ENCODE measurements around the gene ZNF892. TPM values are rescaled to one million over a fixed set of nuclear protein-coding genes. Genes with fewer than 3 reads are reported as not detected.
A peak's percentile ranks its signal among the peaks of the same experiment; 100 is the strongest.

ZNF892 gene
- polyA plus RNA-seq, 1 donor (not counting 4 experiments of a cell fraction or from before 2014, with no cell fraction given): 1.6 TPM

- peak overlapping the region; percentile 97 for H3K9ac ChIP-seq (ENCODE audit: control insufficient read depth, extremely low read depth, insufficient read depth, low read length)
- no peaks in the 10 kb centered on the region for H3K9me3 ChIP-seq (ENCODE audit: control insufficient read depth, low read depth, low read length)
- no peaks in the 10 kb centered on the region for H3K27me3 ChIP-seq (ENCODE audit: control insufficient read depth, extremely low read depth, insufficient read depth, low read length)
- no peak for TF ChIP-seq EZH2 (IDR thresholded peaks at IDR 0.05; ENCODE audit: low read length)
- TF ChIP-seq CTCF (optimal IDR thresholded peaks at IDR 0.05 in 1 of 3, IDR thresholded peaks at IDR 0.05 in 1 of 3, conservative IDR thresholded peaks at IDR 0.05 in 1 of 3; ENCODE audit: extremely low read depth in 1 of 3, insufficient read depth in 2 of 3, low read length in 3 of 3): no peak
- dilution Hi-C loops (cut with MboI; ENCODE audit: extremely low pct_ligation_motif_present, low sequenced_read_pairs): no loop called here
- H3K4me3 ChIP-seq (ENCODE audit: control insufficient read depth in 2 of 3, extremely low read depth in 1 of 3, insufficient read depth in 2 of 3, low read depth in 1 of 3, low read length in 3 of 3): peak overlapping the region; percentile 85 to 90 (median 87)
- H2AFZ ChIP-seq (ENCODE audit: control insufficient read depth, low read length): peak overlapping the region; percentile 100
- peaks cover 15% of the 10 kb centered on the region for H3K4me1 ChIP-seq (ENCODE audit: control insufficient read depth, extremely low read depth, insufficient read depth, low read length)
- H4K20me1 ChIP-seq (ENCODE audit: control insufficient read depth, extremely low read depth, insufficient read depth, low read length): no peaks in the 10 kb centered on the region
- H3K27ac ChIP-seq (ENCODE audit: control insufficient read depth, insufficient read depth, low read length): peak overlapping the region; percentile 96
- peak overlapping the region; percentile 87 for H3K4me2 ChIP-seq (ENCODE audit: control insufficient read depth, extremely low read depth, insufficient read depth, low read depth, low read length)
- FAIRE-seq (no peak), DNase-seq (ENCODE audit: low read depth, low spot score) (no peak)
- no peaks in the 10 kb centered on the region for H3K36me3 ChIP-seq (ENCODE audit: control insufficient read depth in 2 of 2, extremely low read depth in 1 of 2, insufficient read depth in 2 of 2, low read length in 2 of 2)
- no peaks in the 10 kb centered on the region for H3K9me1 ChIP-seq (ENCODE audit: control insufficient read depth, extremely low read depth, insufficient read depth, low read length)
- peaks cover 27% of the 10 kb centered on the region for H3K79me2 ChIP-seq (ENCODE audit: control insufficient read depth, insufficient read depth, low read length)
Observed at GRCh38 chr2:95166065-95166763, 41.1 kb upstream of the ZNF892 start.

- Histone ChIP-seq H4K20me1 (ENCODE audit: control insufficient read depth, extremely low read depth, insufficient read depth, low read length) (no peaks in the 10 kb centered on the region), H2AFZ (ENCODE audit: control insufficient read depth, low read length) (no peak overlapping the region), H3K79me2 (ENCODE audit: control insufficient read depth, insufficient read depth, low read length) (peaks cover under 1% of the 10 kb centered on the region), H3K9me1 (ENCODE audit: control insufficient read depth, extremely low read depth, insufficient read depth, low read length) (no peaks in the 10 kb centered on the region), H3K9me3 (ENCODE audit: control insufficient read depth, low read depth, low read length) (no peaks in the 10 kb centered on the region), H3K4me3 (ENCODE audit: control insufficient read depth in 2 of 3, extremely low read depth in 1 of 3, insufficient read depth in 2 of 3, low read depth in 1 of 3, low read length in 3 of 3) (no peak overlapping the region), H3K27me3 (ENCODE audit: control insufficient read depth, extremely low read depth, insufficient read depth, low read length) (no peaks in the 10 kb centered on the region), H3K36me3 (ENCODE audit: control insufficient read depth in 2 of 2, extremely low read depth in 1 of 2, insufficient read depth in 2 of 2, low read length in 2 of 2) (peaks cover 0 to 3% of the 10 kb centered on the region in 2 experiments), H3K9ac (ENCODE audit: control insufficient read depth, extremely low read depth, insufficient read depth, low read length) (no peak overlapping the region), H3K4me1 (ENCODE audit: control insufficient read depth, extremely low read depth, insufficient read depth, low read length) (peaks cover under 1% of the 10 kb centered on the region), H3K4me2 (ENCODE audit: control insufficient read depth, extremely low read depth, insufficient read depth, low read depth, low read length) (no peak overlapping the region), H3K27ac (ENCODE audit: control insufficient read depth, insufficient read depth, low read length) (no peak overlapping the region)
- TF ChIP-seq EZH2 (IDR thresholded peaks at IDR 0.05; ENCODE audit: low read length) (no peak), CTCF (optimal IDR thresholded peaks at IDR 0.05 in 1 of 3, IDR thresholded peaks at IDR 0.05 in 1 of 3, conservative IDR thresholded peaks at IDR 0.05 in 1 of 3; ENCODE audit: extremely low read depth in 1 of 3, insufficient read depth in 2 of 3, low read length in 3 of 3) (no peak)
- FAIRE-seq: no peak
- DNase-seq (ENCODE audit: low read depth, low spot score): no peak
- dilution Hi-C loops (cut with MboI; ENCODE audit: extremely low pct_ligation_motif_present, low sequenced_read_pairs): no loop called here
Observed at GRCh38 chr2:95171902-95172301, 35.4 kb upstream of the ZNF892 start.

Data from keratinocyte (primary cell).